Breast epithelium (tissue), 4 donors: Measurements from ENCODE around the gene GRIN2C. TPM values are rescaled to one million over a fixed set of nuclear protein-coding genes. Genes with fewer than 3 reads are reported as not detected.

Experiments used
- DNase-seq, 2 donors: peaks; one replicate each; pipeline ENCODE4 v3.0.0-alpha.2; 2019; ENCODE audit warnings: low spot score in 2 of 2
- H3K27ac ChIP-seq, 2 donors: fragments of 200-600 bp; sonication (generic) in 1 of 2; one replicate each; pipeline ENCODE4 v1.5.1; 2016 to 2019; ENCODE audit warnings: mild to moderate bottlenecking in 1 of 2
- H3K27me3 ChIP-seq, 2 donors: fragments of 200-600 bp; sonication (generic) in 1 of 2; one replicate each; pipeline versions ENCODE4 v1.5.1 to v1.6.0; 2017 to 2019; ENCODE audit warnings: control low read depth in 1 of 2, mild to moderate bottlenecking in 1 of 2
- H3K36me3 ChIP-seq: fragments of 200-600 bp; one replicate; pipeline ENCODE4 v1.5.1; 2019
- H3K4me1 ChIP-seq, 2 donors: fragments of 200-600 bp; sonication (generic); one replicate each; pipeline ENCODE4 v1.5.1; 2016 to 2019; ENCODE audit warnings: control low read depth in 1 of 2
- H3K4me3 ChIP-seq, 3 donors: fragments of 200-600 bp; sonication (generic); 1 replicate in 2 of 3; 2 replicates in 1 of 3; pipeline ENCODE4 v1.5.1; 2016 to 2019; ENCODE audit warnings: mild to moderate bottlenecking in 3 of 3, moderate library complexity in 2 of 3
- H3K9me3 ChIP-seq, 2 donors: fragments of 200-600 bp; sonication (generic) in 1 of 2; one replicate each; pipeline ENCODE4 v1.5.1; 2016 to 2019; ENCODE audit warnings: control low read depth in 1 of 2
- POLR2A ChIP-seq: fragments of 450-650 bp; IDR thresholded peaks from one replicate; pipeline ENCODE4 v1.6.1; 2016; ENCODE audit warnings: antibody characterized with exemption, mild to moderate bottlenecking, moderate library complexity
- POLR2AphosphoS5 ChIP-seq, 3 donors: sonication (generic); formaldehyde crosslinking; IDR thresholded peaks; one replicate each; pipeline ENCODE4 v1.6.1; 2017; ENCODE audit warnings: antibody characterized with exemption in 3 of 3
- intact Hi-C: fragments of 100-400 bp; cut with DNase I; formaldehyde crosslinking; loops from one replicate; pipeline ENCODE4 v1.15.1; 2023; ENCODE audit warnings: low total_unique reads
- total RNA-seq, 3 donors: library from RNA; depleted of rRNA; stranded (reverse); fragments of >200 nt; gene quantifications; one replicate each; pipeline ENCODE4 v1.1.0, GENCODE V29; 2016
- TF ChIP-seq, protein P1 (sequence below), 3 donors: fragments of 450-650 bp; IDR thresholded peaks; one replicate each; pipeline ENCODE4 v1.5.1; 2016 to 2017; ENCODE audit warnings: antibody characterized with exemption in 3 of 3, mild to moderate bottlenecking in 3 of 3, moderate library complexity in 3 of 3

GRIN2C gene
- total RNA-seq, 3 donors from 2014 or later, result 0.48 TPM; not detected in 2

GRCh38 chr17:74796211-74796610, 63.5 kb downstream of the GRIN2C start:
- Histone ChIP-seq H3K36me3 (no peaks in the 10 kb centered on the region), H3K4me1 (no peaks in the 10 kb centered on the region)

DNA sequence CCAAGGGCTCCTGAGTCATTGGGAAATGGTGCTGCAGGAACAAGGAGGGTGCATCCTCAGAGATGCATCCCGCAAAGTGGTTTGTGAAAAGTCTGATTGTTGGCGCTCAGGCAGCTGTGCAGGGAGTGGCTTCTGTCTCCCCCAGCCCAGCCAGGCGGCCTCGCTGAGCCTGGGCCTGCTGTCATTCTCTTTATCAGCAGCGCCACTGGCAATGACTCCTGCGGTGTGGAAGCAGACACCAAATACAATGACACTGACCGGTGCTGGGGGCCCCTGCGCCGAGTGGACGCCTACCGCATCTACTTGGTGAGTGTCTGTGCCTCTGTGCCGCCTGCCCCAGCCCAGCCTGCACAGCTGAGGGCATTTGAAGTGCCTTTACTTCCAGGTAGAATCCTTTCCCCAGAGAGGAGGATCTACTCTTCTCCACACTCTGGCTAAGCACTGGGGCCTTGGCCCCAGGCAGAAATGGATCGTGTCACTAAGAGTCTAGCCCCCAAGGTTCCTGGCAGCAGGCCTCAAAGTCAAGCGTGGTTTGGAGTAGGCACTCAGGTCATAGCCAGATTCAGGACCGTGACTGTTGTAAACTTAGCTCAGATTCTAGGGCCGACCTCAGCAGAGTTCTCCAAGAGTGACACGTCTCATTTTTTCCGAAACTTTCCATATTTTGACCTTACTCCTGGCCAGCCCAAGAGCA, 64.2 kb downstream of the GRIN2C start:
- Histone ChIP-seq H3K4me1 (no peaks in the 10 kb centered on the region), H3K27ac (no peak overlapping the region), H3K27me3 (no peaks in the 10 kb centered on the region), H3K9me3 (no peaks in the 10 kb centered on the region), H3K4me3 (no peak overlapping the region), H3K36me3 (no peaks in the 10 kb centered on the region)
- intact Hi-C loops, result loop anchor here (10.0 kb wide), 1 partner anchor 69 kb away; no protein-coding TSS in a partner anchor
- no peak for DNase-seq
- TF ChIP-seq POLR2AphosphoS5 (IDR thresholded peaks at IDR 0.05) (no peak), POLR2A (no peak)
- TF ChIP-seq, protein P1, sequence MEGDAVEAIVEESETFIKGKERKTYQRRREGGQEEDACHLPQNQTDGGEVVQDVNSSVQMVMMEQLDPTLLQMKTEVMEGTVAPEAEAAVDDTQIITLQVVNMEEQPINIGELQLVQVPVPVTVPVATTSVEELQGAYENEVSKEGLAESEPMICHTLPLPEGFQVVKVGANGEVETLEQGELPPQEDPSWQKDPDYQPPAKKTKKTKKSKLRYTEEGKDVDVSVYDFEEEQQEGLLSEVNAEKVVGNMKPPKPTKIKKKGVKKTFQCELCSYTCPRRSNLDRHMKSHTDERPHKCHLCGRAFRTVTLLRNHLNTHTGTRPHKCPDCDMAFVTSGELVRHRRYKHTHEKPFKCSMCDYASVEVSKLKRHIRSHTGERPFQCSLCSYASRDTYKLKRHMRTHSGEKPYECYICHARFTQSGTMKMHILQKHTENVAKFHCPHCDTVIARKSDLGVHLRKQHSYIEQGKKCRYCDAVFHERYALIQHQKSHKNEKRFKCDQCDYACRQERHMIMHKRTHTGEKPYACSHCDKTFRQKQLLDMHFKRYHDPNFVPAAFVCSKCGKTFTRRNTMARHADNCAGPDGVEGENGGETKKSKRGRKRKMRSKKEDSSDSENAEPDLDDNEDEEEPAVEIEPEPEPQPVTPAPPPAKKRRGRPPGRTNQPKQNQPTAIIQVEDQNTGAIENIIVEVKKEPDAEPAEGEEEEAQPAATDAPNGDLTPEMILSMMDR (IDR thresholded peaks at IDR 0.05), result no peak

More at GRCh38 chr17:74796211-74796610, 63.5 kb downstream of the GRIN2C start:
- no peak overlapping the region for H3K4me3 ChIP-seq
- no peak for DNase-seq
- TF ChIP-seq, protein P1 (IDR thresholded peaks at IDR 0.05), result no peak
- TF ChIP-seq POLR2A (no peak), POLR2AphosphoS5 (IDR thresholded peaks at IDR 0.05) (no peak)
- no peaks in the 10 kb centered on the region for H3K27me3 ChIP-seq
- intact Hi-C loops, result loop anchor here (10.0 kb wide), 1 partner anchor 69 kb away; no protein-coding TSS in a partner anchor
- no peaks in the 10 kb centered on the region for H3K9me3 ChIP-seq
- no peak overlapping the region for H3K27ac ChIP-seq

DNA sequence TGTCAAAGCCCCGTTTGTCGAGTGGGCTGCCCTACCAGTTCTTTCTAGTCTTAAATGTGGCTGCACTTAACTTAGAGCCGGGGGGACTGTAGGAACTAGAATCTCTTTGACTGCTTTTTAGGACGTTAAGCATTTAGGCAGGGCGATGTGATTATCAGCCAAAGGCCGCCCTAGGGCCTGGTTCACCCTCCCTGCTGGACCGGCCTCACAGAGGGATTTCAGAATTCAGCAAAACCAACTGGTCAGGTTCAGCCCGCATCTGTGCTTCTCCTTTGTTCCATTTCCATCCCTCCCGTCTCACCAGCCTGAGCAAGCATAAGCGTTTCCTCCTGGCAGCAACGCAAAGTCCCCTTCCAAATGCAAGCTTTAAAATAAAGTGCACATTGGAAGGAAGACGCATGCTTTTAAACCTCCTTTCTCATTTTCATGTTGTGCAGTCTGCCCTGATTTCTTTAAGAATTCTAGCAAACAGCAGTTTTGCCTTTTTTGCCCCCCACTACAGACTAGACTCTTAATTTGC, 67.0 kb downstream of the GRIN2C start:
- H3K27me3 ChIP-seq, result no peaks in the 10 kb centered on the region
- no peaks in the 10 kb centered on the region for H3K9me3 ChIP-seq
- H3K27ac ChIP-seq, result no peak overlapping the region
- H3K4me1 ChIP-seq, result no peaks in the 10 kb centered on the region
- H3K4me3 ChIP-seq, result no peak overlapping the region
- TF ChIP-seq, protein P1 (IDR thresholded peaks at IDR 0.05), result no peak
- no peak for TF ChIP-seq POLR2AphosphoS5 (IDR thresholded peaks at IDR 0.05)
- TF ChIP-seq POLR2A, result no peak
- no peaks in the 10 kb centered on the region for H3K36me3 ChIP-seq
- DNase-seq, result no peak
- intact Hi-C loops, result loop anchor here (10.0 kb wide), 1 partner anchor 72 kb away; no protein-coding TSS in a partner anchor

Other genes starting within 250 kb of the GRIN2C start
- gene CD300E, start 236.1 kb downstream of the GRIN2C start, total RNA-seq, result under 1 TPM; under 0.01 to 0.32 (median 0.29) TPM
- gene CD300LF, start 147.0 kb downstream of the GRIN2C start, total RNA-seq, result 1 to 10 TPM in 1 of 3 donors, under 1 TPM in 2; 0.32 to 2.0 (median 0.98) TPM
- gene RAB37, start 122.6 kb downstream of the GRIN2C start, total RNA-seq, result 1 to 10 TPM in 2 of 3 donors, under 1 TPM in 1; 0.98 to 2.1 (median 2.0) TPM
- gene NHERF1, start 111.3 kb downstream of the GRIN2C start, total RNA-seq, result 10 to 100 TPM; 15.8 to 82.8 (median 36.4) TPM
- gene NAT9, start 83.5 kb downstream of the GRIN2C start, total RNA-seq, result 10 to 100 TPM; 20.6 to 41.3 (median 40.0) TPM
- gene FDXR, start 13.1 kb upstream of the GRIN2C start, total RNA-seq, result 1 to 10 TPM; 7.3 to 9.3 (median 8.8) TPM
- gene FADS6, start 33.7 kb upstream of the GRIN2C start, total RNA-seq, result under 1 TPM in 2 of 3 donors, not detected in 1; 0.33 to 0.80 TPM
- not detected for gene USH1G, start 63.4 kb upstream of the GRIN2C start, total RNA-seq
- gene OTOP2, start 64.4 kb upstream of the GRIN2C start, total RNA-seq, result under 1 TPM in 1 of 3 donors, not detected in 2; 0.33 TPM
- gene OTOP3, start 76.0 kb upstream of the GRIN2C start, total RNA-seq, result not detected
- gene HID1, start 112.9 kb upstream of the GRIN2C start, total RNA-seq, result 10 to 100 TPM in 2 of 3 donors, 1 to 10 TPM in 1; 6.1 to 46.5 (median 37.3) TPM
- 10 to 100 TPM in 1 of 3 donors, 1 to 10 TPM in 2; 8.0 to 13.1 (median 9.2) TPM for gene CDR2L, start 127.7 kb upstream of the GRIN2C start, total RNA-seq
- 10 to 100 TPM; 38.6 to 48.6 (median 44.6) TPM for gene MRPL58, start 152.8 kb upstream of the GRIN2C start, total RNA-seq
- 100 to 1,000 TPM; 190 to 268 (median 222) TPM for gene ATP5PD, start 187.1 kb upstream of the GRIN2C start, total RNA-seq
- 10 to 100 TPM; 23.5 to 28.4 (median 24.6) TPM for gene KCTD2, start 187.3 kb upstream of the GRIN2C start, total RNA-seq
- gene SLC16A5, start 228.1 kb upstream of the GRIN2C start, total RNA-seq, result 10 to 100 TPM in 2 of 3 donors, 1 to 10 TPM in 1; 9.0 to 19.8 (median 18.4) TPM